ENCODE data around the gene GPBP1. TPM values are rescaled to one million over a fixed set of nuclear protein-coding genes. Genes with fewer than 3 reads are reported as not detected.

GPBP1 gene
- total RNA-seq, result 88.4 TPM

DNA sequence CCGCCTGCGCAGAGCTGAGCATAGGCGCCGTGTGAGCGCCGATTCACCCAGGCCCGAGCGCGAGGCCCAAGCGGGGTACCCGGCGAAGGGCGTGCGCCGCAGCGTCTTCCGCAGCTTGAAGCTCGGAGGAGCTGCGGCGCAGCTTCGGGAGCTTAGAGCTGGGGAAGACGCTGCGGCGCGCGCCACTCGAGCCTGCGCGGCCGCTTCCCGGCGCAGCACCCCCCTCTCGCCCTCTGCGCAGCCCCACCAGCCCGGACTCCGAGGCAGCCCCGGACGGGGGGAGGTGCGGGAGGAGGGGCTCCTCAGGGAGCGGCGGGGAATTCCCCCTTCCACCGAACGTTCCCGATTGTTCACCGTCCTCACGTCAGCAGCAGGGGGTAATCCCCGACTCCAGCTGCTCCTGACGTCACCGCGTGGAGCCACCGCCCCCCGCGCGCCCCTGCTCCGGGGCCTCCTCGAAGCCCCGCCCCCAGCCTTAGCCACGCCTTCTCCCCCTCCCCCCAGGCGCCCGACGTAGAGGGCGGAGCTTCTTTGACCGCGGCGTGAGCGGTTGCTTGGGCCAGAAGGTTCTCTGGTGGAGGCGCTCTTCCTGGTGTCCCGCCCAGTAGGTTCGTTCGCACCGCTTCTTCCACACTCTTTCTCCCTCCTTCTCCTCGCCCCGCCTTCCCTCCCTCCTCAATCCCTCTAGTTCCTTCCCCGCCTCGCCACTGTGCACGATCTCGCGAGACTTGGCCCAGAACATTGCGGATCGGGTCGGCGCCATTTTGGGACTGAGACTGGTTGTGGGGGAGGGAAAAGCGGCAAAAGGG, at the start of gene GPBP1:
Gene GPBP1 (plus strand): TSS at position 741 of the 809 bp plus-strand sequence. CDS start 40,072 bp downstream, outside the sequence.

Small RNAs within 50 kb of the gene (small RNA-seq; reads per million reads assigned to genes)
- gene RF00019 (ENCODE audit: low replicate concordance), result not detected

Other genes starting within 250 kb of the GPBP1 start
- gene MIER3, start 221.9 kb upstream of the GPBP1 start, total RNA-seq, result 18.8 TPM

Measured in metanephros (tissue), 2 donors.